HL-60 (cell line): ENCODE results near the gene MAGEF1.

ENCODE experiments used
- DNase-seq, 2 experiments: peaks; one replicate each; pipeline ENCODE4 v3.0.0-alpha.2; 2010 to 2020; ENCODE audit warnings: low read depth in 1 of 2, low spot score in 1 of 2
- H3K27ac ChIP-seq: fragments of 250-450 bp; sonication (Bioruptor Pico); replicated peaks from 2 replicates; pipeline ENCODE4 v1.5.1; 2020; ENCODE audit warnings: mild to moderate bottlenecking, moderate library complexity
- H3K27me3 ChIP-seq: fragments of 250-450 bp; sonication (Bioruptor Pico); 2 replicates; pipeline ENCODE4 v1.5.1; 2021; ENCODE audit warnings: mild to moderate bottlenecking, moderate library complexity; ENCODE audit not compliant: insufficient read depth, poor library complexity, severe bottlenecking
- H3K4me3 ChIP-seq: replicated peaks from 2 replicates; pipeline ENCODE4 v1.5.1; 2011; ENCODE audit warnings: mild to moderate bottlenecking, control low read depth, low read length; ENCODE audit not compliant: insufficient read depth
- CTCF ChIP-seq: IDR thresholded peaks from one replicate; pipeline ENCODE4 v1.5.1; 2011; ENCODE audit warnings: low read length, control low read depth, inconsistent platforms; ENCODE audit not compliant: insufficient read depth
- GABPA ChIP-seq: IDR thresholded peaks from 2 replicates; pipeline ENCODE4 v1.6.1; 2012; ENCODE audit warnings: low read depth
- POLR2AphosphoS5 ChIP-seq: IDR thresholded peaks from 2 replicates; pipeline ENCODE4 v1.6.1; 2012; ENCODE audit warnings: low read depth
- REST ChIP-seq: IDR thresholded peaks from 2 replicates; pipeline ENCODE4 v1.6.1; 2012; ENCODE audit warnings: low read depth; ENCODE audit not compliant: insufficient replicate concordance
- SPI1 ChIP-seq: IDR thresholded peaks from 2 replicates; pipeline ENCODE4 v1.6.1; 2012; ENCODE audit warnings: low read depth, mild to moderate bottlenecking, borderline replicate concordance

Gene MAGEF1

GRCh38 chr3:184688882-184689271 lies 23.0 kb downstream of the MAGEF1 start:
- TF ChIP-seq GABPA (no peak), POLR2AphosphoS5 (no peak), CTCF (no peak), REST (no peak), SPI1 (no peak)
- no peak overlapping the region for H3K4me3 ChIP-seq
- no peaks in the 10 kb centered on the region for H3K27me3 ChIP-seq
- no peak for DNase-seq
- H3K27ac ChIP-seq = no peak overlapping the region

- Histone ChIP-seq H3K27me3 (no peaks in the 10 kb centered on the region), H3K27ac (no peak overlapping the region), H3K4me3 (no peak overlapping the region)
- TF ChIP-seq REST (no peak), GABPA (no peak), CTCF (no peak), POLR2AphosphoS5 (no peak), SPI1 (no peak)
- DNase-seq = no peak
These were observed 23.5 kb downstream of the MAGEF1 start for GRCh38 chr3:184688251-184688881.

GRCh38 chr3:184687363-184688015 lies 24.4 kb downstream of the MAGEF1 start:
- no peak overlapping the region for H3K4me3 ChIP-seq
- no peaks in the 10 kb centered on the region for H3K27me3 ChIP-seq
- H3K27ac ChIP-seq = no peak overlapping the region
- DNase-seq = peak in 1 of 2 experiments; percentile 46
- TF ChIP-seq GABPA (no peak), POLR2AphosphoS5 (no peak), REST (no peak), CTCF (no peak), SPI1 (peak; percentile 22; the same call in 1 of the 2 replicates)
